Astrocyte (in vitro differentiated cells and primary cell): Measurements from ENCODE around the gene VWA1. TPM values are rescaled to one million over a fixed set of nuclear protein-coding genes. Genes with fewer than 3 reads are reported as not detected.
A peak's percentile ranks its signal among the peaks of the same experiment; 100 is the strongest.

Source experiments
- DNase-seq: peaks from one replicate; pipeline ENCODE4 v3.0.0-alpha.2; 2010; ENCODE audit warnings: low read depth
- FAIRE-seq: peaks from 2 replicates; lab custom pipeline; 2011; peaks lifted over from hg19 to GRCh38; lab: Jason Lieb, UNC
- H2AFZ ChIP-seq: 2 replicates; pipeline ENCODE4 v1.6.0; 2012; ENCODE audit warnings: low read depth, low read length, inconsistent platforms
- H3K27ac ChIP-seq: 2 replicates; pipeline ENCODE4 v1.5.1; 2011; ENCODE audit warnings: low read depth, low read length, inconsistent platforms
- H3K27me3 ChIP-seq: 2 replicates; pipeline ENCODE4 v1.6.0; 2011; ENCODE audit warnings: low read length, inconsistent platforms; ENCODE audit not compliant: insufficient read depth
- H3K36me3 ChIP-seq: 2 replicates; pipeline ENCODE4 v1.5.1; 2011; ENCODE audit warnings: low read length, inconsistent platforms; ENCODE audit not compliant: insufficient read depth
- H3K4me1 ChIP-seq: 2 replicates; pipeline ENCODE4 v1.5.1; 2011; ENCODE audit warnings: low read length, inconsistent platforms; ENCODE audit not compliant: insufficient read depth
- H3K4me2 ChIP-seq: 2 replicates; pipeline ENCODE4 v1.6.0; 2012; ENCODE audit warnings: low read length, inconsistent platforms
- H3K4me3 ChIP-seq: 2 replicates; pipeline ENCODE4 v1.5.1; 2011; ENCODE audit warnings: low read depth, mild to moderate bottlenecking, low read length, inconsistent platforms; ENCODE audit not compliant: insufficient read depth
- H3K79me2 ChIP-seq: 2 replicates; pipeline ENCODE4 v1.6.0; 2012; ENCODE audit warnings: mild to moderate bottlenecking, low read length, inconsistent platforms; ENCODE audit not compliant: insufficient read depth
- H3K9ac ChIP-seq: 2 replicates; pipeline ENCODE4 v1.6.0; 2012; ENCODE audit warnings: mild to moderate bottlenecking, low read length, inconsistent platforms
- H3K9me3 ChIP-seq: 2 replicates; pipeline ENCODE4 v1.5.1; 2012; ENCODE audit warnings: low read depth, mild to moderate bottlenecking, low read length, inconsistent platforms; ENCODE audit not compliant: insufficient read depth
- H4K20me1 ChIP-seq: 2 replicates; pipeline ENCODE4 v1.6.0; 2012; ENCODE audit warnings: low read length, inconsistent platforms; ENCODE audit not compliant: insufficient read depth
- H3K27ac Mint-ChIP-seq: one replicate; pipeline ENCODE4 v1.8.0; 2021; ENCODE audit warnings: mild to moderate bottlenecking, mixed read lengths; ENCODE audit not compliant: unreplicated experiment
- H3K27me3 Mint-ChIP-seq: one replicate; pipeline ENCODE4 v1.8.0; 2021; ENCODE audit warnings: low read depth, mixed read lengths; ENCODE audit not compliant: unreplicated experiment
- H3K36me3 Mint-ChIP-seq: one replicate; pipeline ENCODE4 v1.8.0; 2021; ENCODE audit warnings: low read depth, mixed read lengths; ENCODE audit not compliant: unreplicated experiment
- H3K4me1 Mint-ChIP-seq: one replicate; pipeline ENCODE4 v1.8.0; 2021; ENCODE audit warnings: low read depth, mixed read lengths; ENCODE audit not compliant: unreplicated experiment
- H3K4me3 Mint-ChIP-seq: one replicate; pipeline ENCODE4 v1.8.0; 2021; ENCODE audit warnings: mild to moderate bottlenecking, moderate library complexity, mixed read lengths; ENCODE audit not compliant: unreplicated experiment
- H3K9me3 Mint-ChIP-seq: one replicate; pipeline ENCODE4 v1.8.0; 2021; ENCODE audit warnings: mild to moderate bottlenecking, mixed read lengths; ENCODE audit not compliant: unreplicated experiment
- EZH2 ChIP-seq: IDR thresholded peaks from 2 replicates; pipeline ENCODE4 v1.6.1; 2012; ENCODE audit warnings: mild to moderate bottlenecking, low read length, inconsistent platforms; ENCODE audit not compliant: insufficient read depth
- total RNA-seq: library from RNA; stranded (reverse); gene quantifications from 2 replicates; pipeline ENCODE4 v1.2.1, GENCODE V29; 2021
- TF ChIP-seq, protein P1 (sequence below): IDR thresholded peaks from 2 replicates; pipeline ENCODE4 v1.5.1; 2011; ENCODE audit warnings: low read depth, mild to moderate bottlenecking, inconsistent platforms, low read length, moderate library complexity; ENCODE audit not compliant: insufficient read depth

VWA1 gene
- total RNA-seq, 1 donor from 2014 or later = 60.4 TPM

DNA sequence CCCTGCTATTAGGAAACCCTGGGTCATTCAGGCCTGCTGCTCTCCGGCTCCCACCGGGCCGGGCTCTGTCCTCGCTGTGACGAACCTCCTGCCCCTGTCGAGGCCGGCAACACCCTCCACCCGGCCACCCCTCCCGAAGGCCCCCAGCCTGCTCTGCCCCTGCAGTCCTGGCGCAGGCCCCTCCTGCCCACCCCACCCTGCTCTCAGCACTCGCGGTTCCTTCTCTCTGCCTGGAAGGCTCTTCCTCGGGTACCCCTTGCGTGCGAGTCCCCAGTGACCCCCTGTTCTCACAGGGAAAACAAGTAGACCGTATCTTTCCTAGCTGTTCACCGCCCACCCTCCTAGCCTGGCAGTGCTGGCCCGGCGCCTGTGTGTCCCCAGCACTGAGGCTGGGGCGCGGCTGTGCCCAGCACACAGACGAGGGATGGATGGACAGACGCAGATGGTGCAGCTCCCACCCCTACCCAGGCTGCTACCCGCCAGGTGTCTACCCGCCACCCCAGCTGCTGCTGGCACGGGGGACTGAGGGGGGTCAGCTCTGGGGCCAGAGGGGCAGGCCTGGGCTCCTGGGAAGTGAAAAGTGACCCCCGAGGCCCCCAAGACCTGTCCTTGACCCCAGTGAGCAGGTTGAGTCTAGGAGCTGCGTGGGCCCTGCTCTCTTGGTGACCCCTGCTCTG, 3.1 kb upstream of the VWA1 start:
- H3K36me3 Mint-ChIP-seq = no peaks in the 10 kb centered on the region
- no peaks in the 10 kb centered on the region for H3K9me3 Mint-ChIP-seq
- H3K4me3 Mint-ChIP-seq = no peak overlapping the region
- no peak overlapping the region for H3K4me3 ChIP-seq
- H3K27me3 Mint-ChIP-seq = no peaks in the 10 kb centered on the region
- no peak overlapping the region for H3K9ac ChIP-seq
- no peak overlapping the region for H2AFZ ChIP-seq
- H3K79me2 ChIP-seq = no peaks in the 10 kb centered on the region
- no peaks in the 10 kb centered on the region for H3K27me3 ChIP-seq
- TF ChIP-seq, protein P1, sequence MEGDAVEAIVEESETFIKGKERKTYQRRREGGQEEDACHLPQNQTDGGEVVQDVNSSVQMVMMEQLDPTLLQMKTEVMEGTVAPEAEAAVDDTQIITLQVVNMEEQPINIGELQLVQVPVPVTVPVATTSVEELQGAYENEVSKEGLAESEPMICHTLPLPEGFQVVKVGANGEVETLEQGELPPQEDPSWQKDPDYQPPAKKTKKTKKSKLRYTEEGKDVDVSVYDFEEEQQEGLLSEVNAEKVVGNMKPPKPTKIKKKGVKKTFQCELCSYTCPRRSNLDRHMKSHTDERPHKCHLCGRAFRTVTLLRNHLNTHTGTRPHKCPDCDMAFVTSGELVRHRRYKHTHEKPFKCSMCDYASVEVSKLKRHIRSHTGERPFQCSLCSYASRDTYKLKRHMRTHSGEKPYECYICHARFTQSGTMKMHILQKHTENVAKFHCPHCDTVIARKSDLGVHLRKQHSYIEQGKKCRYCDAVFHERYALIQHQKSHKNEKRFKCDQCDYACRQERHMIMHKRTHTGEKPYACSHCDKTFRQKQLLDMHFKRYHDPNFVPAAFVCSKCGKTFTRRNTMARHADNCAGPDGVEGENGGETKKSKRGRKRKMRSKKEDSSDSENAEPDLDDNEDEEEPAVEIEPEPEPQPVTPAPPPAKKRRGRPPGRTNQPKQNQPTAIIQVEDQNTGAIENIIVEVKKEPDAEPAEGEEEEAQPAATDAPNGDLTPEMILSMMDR = no peak
- TF ChIP-seq EZH2 = no peak
- H3K4me2 ChIP-seq = no peak overlapping the region
- H3K36me3 ChIP-seq = no peaks in the 10 kb centered on the region
- no peaks in the 10 kb centered on the region for H3K9me3 ChIP-seq
- peaks cover 6% of the 10 kb centered on the region for H4K20me1 ChIP-seq
- no peak for FAIRE-seq
- no peak overlapping the region for H3K27ac ChIP-seq
- peaks cover 16% of the 10 kb centered on the region for H3K4me1 Mint-ChIP-seq
- no peak for DNase-seq
- peaks cover 35% of the 10 kb centered on the region for H3K4me1 ChIP-seq
- H3K27ac Mint-ChIP-seq = peak overlapping the region; percentile 77

DNA sequence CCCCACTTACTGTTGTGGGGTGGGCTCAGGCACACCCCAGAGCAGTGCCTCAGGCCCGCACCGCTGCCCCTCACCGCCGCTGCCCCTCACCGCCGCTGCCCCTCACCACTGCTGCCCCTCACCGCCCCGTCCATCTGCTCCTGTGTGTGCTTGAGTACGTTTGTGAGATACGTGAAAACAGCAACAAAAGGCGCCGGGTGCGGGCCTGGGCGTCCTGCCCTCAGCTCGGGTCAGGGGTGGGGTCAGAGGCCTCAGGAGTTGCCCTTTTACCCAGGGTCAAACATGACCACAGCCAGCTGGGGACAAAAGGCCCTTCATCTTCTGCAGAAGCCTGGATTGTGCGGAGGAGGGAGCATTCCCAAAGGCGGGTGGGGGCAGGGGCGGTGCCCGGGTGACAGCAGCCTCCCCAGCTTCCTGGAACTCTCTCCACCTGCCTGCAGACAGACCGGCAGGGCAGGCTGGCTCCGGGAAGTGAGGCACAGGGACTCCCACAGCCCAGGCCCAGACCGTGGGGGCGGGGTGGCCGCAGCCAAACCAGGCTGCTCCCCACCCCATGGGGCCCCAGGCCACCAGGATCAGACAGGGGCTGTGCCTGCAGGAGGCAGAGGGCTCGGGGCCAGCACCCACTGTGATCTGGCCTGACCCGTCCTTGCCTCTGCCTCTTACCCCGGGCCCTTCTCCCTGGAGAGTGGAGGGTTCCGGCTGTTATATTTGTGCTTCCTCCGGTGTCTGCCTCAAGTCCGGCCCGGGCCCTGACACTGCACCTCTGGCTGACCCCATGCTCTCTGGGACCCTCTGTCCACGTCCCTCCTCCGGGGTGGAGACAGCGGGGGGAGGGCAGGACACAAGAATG, 2.3 kb upstream of the VWA1 start:
- Mint-ChIP-seq H3K36me3 (no peaks in the 10 kb centered on the region), H3K9me3 (no peaks in the 10 kb centered on the region), H3K4me3 (no peak overlapping the region), H3K4me1 (peaks cover 16% of the 10 kb centered on the region), H3K27ac (peak overlapping the region; percentile 26), H3K27me3 (no peaks in the 10 kb centered on the region)
- Histone ChIP-seq H3K79me2 (no peaks in the 10 kb centered on the region), H3K27ac (no peak overlapping the region), H3K27me3 (no peaks in the 10 kb centered on the region), H2AFZ (no peak overlapping the region), H3K36me3 (no peaks in the 10 kb centered on the region), H3K9me3 (no peaks in the 10 kb centered on the region), H4K20me1 (peaks cover 6% of the 10 kb centered on the region), H3K9ac (peak overlapping the region; percentile 31), H3K4me1 (peaks cover 35% of the 10 kb centered on the region), H3K4me2 (peak overlapping the region; percentile 85), H3K4me3 (no peak overlapping the region)
- TF ChIP-seq, protein P1 = no peak
- no peak for TF ChIP-seq EZH2
- FAIRE-seq (no peak), DNase-seq (no peak)
